HG02623 (cell line): Measurements from ENCODE around the gene BARX2.

ENCODE experiments used
- ATAC-seq: cut with Tn5 transposase; IDR thresholded peaks from one replicate; pipeline ENCODE4 v1.9.1; 2021; ENCODE audit warnings: moderate library complexity; ENCODE audit not compliant: unreplicated experiment

Gene BARX2

GRCh38 chr11:129435499-129436245 lies 60.0 kb downstream of the BARX2 start:
- ATAC-seq = no peak

GRCh38 chr11:129436573-129436972 lies 60.9 kb downstream of the BARX2 start:
- no peak for ATAC-seq

- ATAC-seq = no peak
Observed at GRCh38 chr11:129440028-129440713, 64.5 kb downstream of the BARX2 start.

GRCh38 chr11:129442171-129442570 lies 66.5 kb downstream of the BARX2 start:
- ATAC-seq = no peak

- ATAC-seq = no peak
Observed at GRCh38 chr11:129443276-129443675, 67.6 kb downstream of the BARX2 start.

GRCh38 chr11:129444274-129444673 lies 68.6 kb downstream of the BARX2 start:
- ATAC-seq = no peak

GRCh38 chr11:129445226-129445625 lies 69.6 kb downstream of the BARX2 start:
- ATAC-seq = no peak

- ATAC-seq = no peak
Observed at GRCh38 chr11:129446572-129446971, 70.9 kb downstream of the BARX2 start.

GRCh38 chr11:129447654-129448239 lies 72.1 kb downstream of the BARX2 start:
- no peak for ATAC-seq

GRCh38 chr11:129451524-129451923 lies 75.9 kb downstream of the BARX2 start:
- ATAC-seq = no peak

GRCh38 chr11:129453293-129453721 lies 77.7 kb downstream of the BARX2 start:
- no peak for ATAC-seq

- ATAC-seq = no peak
Observed at GRCh38 chr11:129455101-129455500, 79.5 kb downstream of the BARX2 start.

GRCh38 chr11:129455756-129456655 lies 80.4 kb downstream of the BARX2 start:
- no peak for ATAC-seq

GRCh38 chr11:129457321-129457720 lies 81.7 kb downstream of the BARX2 start:
- no peak for ATAC-seq

GRCh38 chr11:129458278-129458677 lies 82.6 kb downstream of the BARX2 start:
- ATAC-seq = no peak

GRCh38 chr11:129458756-129459535 lies 83.3 kb downstream of the BARX2 start:
- ATAC-seq = no peak

GRCh38 chr11:129460714-129461113 lies 85.1 kb downstream of the BARX2 start:
- no peak for ATAC-seq

- ATAC-seq = no peak
Observed at GRCh38 chr11:129484068-129484467, 108.4 kb downstream of the BARX2 start.

- no peak for ATAC-seq
Observed at GRCh38 chr11:129489249-129489648, 113.6 kb downstream of the BARX2 start.

GRCh38 chr11:129490004-129490403 lies 114.4 kb downstream of the BARX2 start:
- ATAC-seq = no peak
